ENCODE results near the gene SIGLEC8. TPM values are rescaled to one million over a fixed set of nuclear protein-coding genes. Genes with fewer than 3 reads are reported as not detected.

The SIGLEC8 gene
- total and polyA plus RNA-seq, 2 of the 8 experiments (the other 6 are each of a cell fraction or from before 2014, with no cell fraction given): not detected

DNA sequence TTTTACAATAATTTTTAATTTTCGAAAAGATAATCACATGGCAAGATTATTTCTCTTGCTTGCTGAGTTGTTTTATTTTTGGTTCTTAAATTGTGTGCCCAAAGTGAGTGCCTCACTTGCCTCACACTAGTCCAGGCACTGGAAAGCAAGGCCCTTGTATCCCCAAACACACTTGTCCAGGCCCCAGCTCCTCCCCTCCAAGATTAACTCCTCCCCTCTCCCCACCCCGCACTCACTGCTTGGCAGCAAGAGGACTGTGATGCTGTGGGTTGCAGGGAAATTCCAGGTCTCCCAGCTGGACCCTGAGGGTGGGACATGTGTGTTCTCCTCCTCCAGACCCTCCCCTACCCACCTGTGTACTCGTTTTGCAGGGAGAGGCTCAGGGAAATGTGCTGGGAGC lies 39.4 kb upstream of the SIGLEC8 start:
- Histone ChIP-seq H3K9ac (replicated peaks in 1 of 4; ENCODE audit: extremely low read depth in 1 of 4, low read depth in 3 of 4, low read length in 3 of 4) (no peak overlapping the region), H2AFZ (ENCODE audit: low read length) (no peak overlapping the region), H3K4me1 (replicated peaks in 1 of 4; ENCODE audit: control insufficient read depth in 3 of 4, insufficient read depth in 4 of 4, low read length in 3 of 4) (no peaks in the 10 kb centered on the region), H3K4ac (replicated peaks; ENCODE audit: insufficient read length, low read depth, low read length) (no peak overlapping the region), H3K36me3 (ENCODE audit: control insufficient read depth in 2 of 4, insufficient read depth in 4 of 4, low read length in 3 of 4) (no peaks in the 10 kb centered on the region), H3K4me3 (ENCODE audit: extremely low read depth in 1 of 4, insufficient read depth in 2 of 4, low read depth in 3 of 4, low read length in 4 of 4) (no peak overlapping the region), H3K9me3 (ENCODE audit: insufficient read depth in 2 of 2, low read depth in 1 of 2, low read length in 1 of 2) (peaks cover 60 to 80% of the 10 kb centered on the region in 2 experiments), H3K23me2 (ENCODE audit: low read depth, low read length) (peaks cover 5% of the 10 kb centered on the region; the same call in 1 of the 2 replicates), H4K91ac (replicated peaks; ENCODE audit: insufficient read length, low read length) (no peak overlapping the region), H3K23ac (ENCODE audit: insufficient read length) (no peak overlapping the region), H3K14ac (ENCODE audit: insufficient read length) (no peak overlapping the region), H2BK12ac (ENCODE audit: low read depth, low read length) (no peak overlapping the region), H4K8ac (ENCODE audit: extremely low read depth, insufficient read depth, low read length) (no peak overlapping the region), H3K4me2 (ENCODE audit: insufficient read depth in 1 of 2, low read depth in 2 of 2, low read length in 2 of 2) (no peak overlapping the region), H2BK5ac (ENCODE audit: low read depth, low read length) (no peak overlapping the region), H2BK120ac (replicated peaks; ENCODE audit: low read depth, low read length) (no peak overlapping the region), H3K79me1 (ENCODE audit: low read depth, low read length) (no peaks in the 10 kb centered on the region), H3K18ac (ENCODE audit: extremely low read depth, low read length) (no peak overlapping the region), H3K27ac (ENCODE audit: low read depth, low read length) (no peak overlapping the region), H2BK20ac (ENCODE audit: low read length) (no peak overlapping the region), H3K27me3 (replicated peaks in 1 of 4; ENCODE audit: control insufficient read depth in 3 of 4, extremely low read depth in 1 of 4, insufficient read depth in 3 of 4, low read length in 3 of 4) (no peaks in the 10 kb centered on the region; a peak in 1 of 7 replicates), H4K20me1 (replicated peaks in 1 of 2; ENCODE audit: control insufficient read depth in 1 of 2, insufficient read depth in 2 of 2, low read length in 2 of 2) (no peaks in the 10 kb centered on the region), H3K56ac (replicated peaks; ENCODE audit: insufficient read length, low read depth, low read length) (no peak overlapping the region), H3K79me2 (ENCODE audit: control insufficient read depth in 1 of 2, insufficient read depth in 2 of 2, low read length in 2 of 2) (no peaks in the 10 kb centered on the region), H2BK15ac (ENCODE audit: low read length) (no peak overlapping the region), H2AK5ac (ENCODE audit: low read depth, low read length) (no peak overlapping the region), H4K5ac (ENCODE audit: insufficient read length, low read depth, low read length) (no peak overlapping the region)
- 57% methylated on average over 3 of the region's 3 CpGs; no CpG with 5 or more reads in 1 of the 2 experiments for WGBS, 2 experiments (ENCODE audit: extremely low coverage in 1 of 2, insufficient coverage in 1 of 2, insufficient read length in 1 of 2, insufficient replicate concordance in 2 of 2, low coverage in 1 of 2, low lambda C conversion rate in 2 of 2, missing lambda C conversion rate in 1 of 2)
- FAIRE-seq (no peak), DNase-seq (ENCODE audit: low read depth in 1 of 2, low spot score in 2 of 2) (no peak)
- CTCF ChIA-PET (ENCODE audit: partially characterized antibody): interaction anchor here (0.6 to 2.2 kb wide), 3 partner anchors 17 to 26 kb away, joined by 3 to 12 read pairs (median 7); no protein-coding TSS in a partner anchor
- no peak for TF ChIP-seq TBP (IDR thresholded peaks at IDR 0.05; ENCODE audit: low read depth, low read length)
- TF ChIP-seq KDM4A (IDR thresholded peaks at IDR 0.05; ENCODE audit: low read depth, low read length, severe bottlenecking): no peak
- no peak for TF ChIP-seq SUZ12 (IDR thresholded peaks at IDR 0.05; ENCODE audit: low read length)
- no peak for TF ChIP-seq CHD1 (IDR thresholded peaks at IDR 0.05; ENCODE audit: low read depth, low read length)
- TF ChIP-seq HDAC2 (IDR thresholded peaks at IDR 0.05; ENCODE audit: borderline replicate concordance in 1 of 2, low read depth in 2 of 2, low read length in 2 of 2): no peak
- no peak for TF ChIP-seq RBBP5 (IDR thresholded peaks at IDR 0.05; ENCODE audit: borderline replicate concordance, low read depth, low read length)
- no peak for TF ChIP-seq TAF7 (optimal IDR thresholded peaks at IDR 0.05; ENCODE audit: borderline replicate concordance, low read depth, low read length)
- POLR2A ChIA-PET (ENCODE audit: partially characterized antibody): no interaction called here

Data from H1 (cell line).